Keratinocyte (primary cell): Measurements from ENCODE around the gene PACSIN2. TPM values are rescaled to one million over a fixed set of nuclear protein-coding genes. Genes with fewer than 3 reads are reported as not detected.

Experiments used
- DNase-seq: peaks from one replicate; pipeline ENCODE4 v3.0.0-alpha.2; 2011; ENCODE audit warnings: low read depth, missing footprints, low spot score
- FAIRE-seq: peaks from 2 replicates; lab custom pipeline; 2011; peaks lifted over from hg19 to GRCh38; lab: Jason Lieb, UNC
- H2AFZ ChIP-seq: 2 replicates; pipeline ENCODE4 v1.6.0; 2012; ENCODE audit warnings: low read length, control low read depth, inconsistent platforms; ENCODE audit not compliant: control insufficient read depth
- H3K27ac ChIP-seq: 2 replicates; pipeline ENCODE4 v1.5.1; 2011; ENCODE audit warnings: low read length; ENCODE audit not compliant: control insufficient read depth, insufficient read depth
- H3K27me3 ChIP-seq: 3 replicates; pipeline ENCODE4 v1.6.0; 2011; ENCODE audit warnings: low read length; ENCODE audit not compliant: control insufficient read depth, insufficient read depth; ENCODE audit errors: extremely low read depth
- H3K36me3 ChIP-seq, 2 experiments: 2 replicates in 1 of 2; 3 replicates in 1 of 2; pipeline ENCODE4 v1.5.1; 2011; ENCODE audit warnings: low read length in 2 of 2, mild to moderate bottlenecking in 1 of 2; ENCODE audit not compliant: control insufficient read depth in 2 of 2, insufficient read depth in 2 of 2; ENCODE audit errors: extremely low read depth in 1 of 2
- H3K4me1 ChIP-seq: 3 replicates; pipeline ENCODE4 v1.5.1; 2011; ENCODE audit warnings: low read length; ENCODE audit not compliant: control insufficient read depth, insufficient read depth; ENCODE audit errors: extremely low read depth
- H3K4me2 ChIP-seq: 3 replicates; pipeline ENCODE4 v1.6.0; 2011; ENCODE audit warnings: low read depth, low read length; ENCODE audit not compliant: control insufficient read depth, insufficient read depth; ENCODE audit errors: extremely low read depth
- H3K4me3 ChIP-seq, 3 experiments: fragments of 200-600 bp in 1 of 3; sonication (generic) in 1 of 3; 2 replicates in 2 of 3; 3 replicates in 1 of 3; pipeline ENCODE4 v1.5.1; 2011 to 2016; ENCODE audit warnings: low read length in 3 of 3, mild to moderate bottlenecking in 3 of 3, control low read depth in 2 of 3, inconsistent platforms in 1 of 3, low read depth in 1 of 3, mixed read lengths in 1 of 3, mixed run types in 1 of 3, moderate library complexity in 1 of 3; ENCODE audit not compliant: control insufficient read depth in 2 of 3, insufficient read depth in 2 of 3; ENCODE audit errors: extremely low read depth in 1 of 3
- H3K79me2 ChIP-seq: 2 replicates; pipeline ENCODE4 v1.6.0; 2012; ENCODE audit warnings: low read length; ENCODE audit not compliant: control insufficient read depth, insufficient read depth
- H3K9ac ChIP-seq: 3 replicates; pipeline ENCODE4 v1.6.0; 2011; ENCODE audit warnings: low read length; ENCODE audit not compliant: control insufficient read depth, insufficient read depth; ENCODE audit errors: extremely low read depth
- H3K9me1 ChIP-seq: 3 replicates; pipeline ENCODE4 v1.6.0; 2011; ENCODE audit warnings: low read length; ENCODE audit not compliant: control insufficient read depth, insufficient read depth; ENCODE audit errors: extremely low read depth
- H3K9me3 ChIP-seq: 2 replicates; pipeline ENCODE4 v1.5.1; 2012; ENCODE audit warnings: low read depth, low read length; ENCODE audit not compliant: control insufficient read depth
- H4K20me1 ChIP-seq: 3 replicates; pipeline ENCODE4 v1.6.0; 2011; ENCODE audit warnings: low read length; ENCODE audit not compliant: control insufficient read depth, insufficient read depth; ENCODE audit errors: extremely low read depth
- CTCF ChIP-seq, 3 experiments: IDR thresholded peaks in 1 of 3; conservative IDR thresholded peaks in 1 of 3; optimal IDR thresholded peaks in 1 of 3; 2 replicates in 2 of 3; 3 replicates in 1 of 3; pipeline versions ENCODE3 to v1.5.1; 2011; ENCODE audit warnings: low read length in 3 of 3, mild to moderate bottlenecking in 3 of 3, moderate library complexity in 2 of 3, control low read depth in 1 of 3, inconsistent platforms in 1 of 3; ENCODE audit not compliant: insufficient read depth in 2 of 3; ENCODE audit errors: extremely low read depth in 1 of 3
- EZH2 ChIP-seq: IDR thresholded peaks from one replicate; pipeline ENCODE4 v1.6.1; 2012; ENCODE audit warnings: inconsistent platforms, mild to moderate bottlenecking, low read length, moderate library complexity
- dilution Hi-C: fragments of 300-500 bp; cut with MboI; formaldehyde crosslinking; loops from one replicate; pipeline ENCODE4 v1.7.0; 2020; ENCODE audit warnings: low sequenced_read_pairs; ENCODE audit not compliant: extremely low pct_ligation_motif_present
- polyA plus RNA-seq, 5 experiments: library from polyadenylated mRNA; depleted of rRNA in 3 of 5; stranded (reverse) in 3 of 5; stranded (forward) in 1 of 5; unstranded in 1 of 5; fragments of >200 nt; gene quantifications; 1 replicate in 1 of 5; 2 replicates in 3 of 5; 3 replicates in 1 of 5; pipeline versions ENCODE4 v1.2.1 to v1.2.3, GENCODE V29; 2011 to 2012; ENCODE audit warnings: missing spikeins in 2 of 5, low read depth in 1 of 5, low replicate concordance in 1 of 5

The PACSIN2 gene
- polyA plus RNA-seq, 1 donor (not counting 4 experiments of a cell fraction or from before 2014, with no cell fraction given): 55.5 TPM

GRCh38 chr22:42913874-42914510 lies 101.0 kb downstream of the PACSIN2 start:
- Histone ChIP-seq H3K9me1 (peaks cover 9% of the 10 kb centered on the region), H3K36me3 (peaks cover 1 to 7% of the 10 kb centered on the region in 2 experiments), H3K27me3 (no peaks in the 10 kb centered on the region), H3K79me2 (peaks cover 49% of the 10 kb centered on the region), H4K20me1 (peaks cover 22% of the 10 kb centered on the region), H3K4me1 (peaks cover 11% of the 10 kb centered on the region), H2AFZ (no peak overlapping the region), H3K9me3 (no peaks in the 10 kb centered on the region), H3K27ac (no peak overlapping the region), H3K9ac (no peak overlapping the region), H3K4me2 (no peak overlapping the region), H3K4me3 (no peak overlapping the region)
- dilution Hi-C loops: no loop called here
- FAIRE-seq: no peak
- DNase-seq: no peak
- TF ChIP-seq CTCF (optimal IDR thresholded peaks at IDR 0.05 in 1 of 3, IDR thresholded peaks at IDR 0.05 in 1 of 3, conservative IDR thresholded peaks at IDR 0.05 in 1 of 3; ENCODE audit: extremely low read depth in 1 of 3, insufficient read depth in 2 of 3, low read length in 3 of 3) (no peak), EZH2 (no peak)

- peaks cover 18% of the 10 kb centered on the region for H3K4me1 ChIP-seq
- no peaks in the 10 kb centered on the region for H3K27me3 ChIP-seq
- peaks cover 14% of the 10 kb centered on the region for H4K20me1 ChIP-seq
- H2AFZ ChIP-seq: no peak overlapping the region
- no peak overlapping the region for H3K4me3 ChIP-seq
- no peak overlapping the region for H3K27ac ChIP-seq
- peaks cover 39% of the 10 kb centered on the region for H3K79me2 ChIP-seq
- H3K9me3 ChIP-seq: no peaks in the 10 kb centered on the region
- no peak for FAIRE-seq
- TF ChIP-seq CTCF (optimal IDR thresholded peaks at IDR 0.05 in 1 of 3, IDR thresholded peaks at IDR 0.05 in 1 of 3, conservative IDR thresholded peaks at IDR 0.05 in 1 of 3; ENCODE audit: extremely low read depth in 1 of 3, insufficient read depth in 2 of 3, low read length in 3 of 3) (no peak), EZH2 (no peak)
- dilution Hi-C loops: no loop called here
- H3K9me1 ChIP-seq: peaks cover 7% of the 10 kb centered on the region
- peaks cover 6 to 8% of the 10 kb centered on the region in 2 experiments for H3K36me3 ChIP-seq
- no peak overlapping the region for H3K9ac ChIP-seq
- no peak overlapping the region for H3K4me2 ChIP-seq
- DNase-seq: no peak
Measured at GRCh38 chr22:42912059-42912458, 102.9 kb downstream of the PACSIN2 start.
